Subcutaneous abdominal adipose tissue (tissue), 5 donors: ENCODE measurements around the gene TMEM235.

Experiments used
- H3K27ac ChIP-seq: one replicate; pipeline ENCODE4 v1.7.0; 2013; ENCODE audit warnings: low read depth, mild to moderate bottlenecking, inconsistent platforms, low read length, moderate library complexity
- H3K27me3 ChIP-seq, 5 donors: one replicate each; pipeline ENCODE4 v1.7.0; 2013; ENCODE audit warnings: low read length in 5 of 5, inconsistent platforms in 1 of 5; ENCODE audit not compliant: control insufficient read depth in 5 of 5, insufficient read depth in 4 of 5
- H3K36me3 ChIP-seq, 5 donors: one replicate each; pipeline ENCODE4 v1.7.0; 2013; ENCODE audit warnings: low read length in 5 of 5; ENCODE audit not compliant: control insufficient read depth in 5 of 5, insufficient read depth in 5 of 5
- H3K4me1 ChIP-seq, 5 donors: one replicate each; pipeline ENCODE4 v1.7.0; 2013; ENCODE audit warnings: low read length in 5 of 5, mild to moderate bottlenecking in 3 of 5, moderate library complexity in 1 of 5; ENCODE audit not compliant: control insufficient read depth in 5 of 5, insufficient read depth in 5 of 5
- H3K4me3 ChIP-seq, 5 donors: one replicate each; pipeline ENCODE4 v1.7.0; 2013; ENCODE audit warnings: low read length in 5 of 5, low read depth in 1 of 5
- H3K9ac ChIP-seq, 5 donors: one replicate each; pipeline ENCODE4 v1.7.0; 2013; ENCODE audit warnings: low read length in 5 of 5, mild to moderate bottlenecking in 4 of 5, moderate library complexity in 3 of 5
- H3K9me3 ChIP-seq, 5 donors: one replicate each; pipeline ENCODE4 v1.7.0; 2013; ENCODE audit warnings: low read length in 5 of 5; ENCODE audit not compliant: control insufficient read depth in 5 of 5
- donor health status: healthy.
- donor health status: healthy.
- donor health status: healthy.
- donor health status: healthy.
- donor health status: healthy.

Gene TMEM235

GRCh38 chr17:78289004-78289403, 57.6 kb downstream of the TMEM235 start:
- no peak overlapping the region for H3K27ac ChIP-seq
- no peaks in the 10 kb centered on the region for H3K9me3 ChIP-seq
- H3K4me1 ChIP-seq, result peaks cover 0 to 9% (median 5%) of the 10 kb centered on the region in 5 donors
- no peaks in the 10 kb centered on the region for H3K27me3 ChIP-seq
- H3K9ac ChIP-seq, result no peak overlapping the region
- H3K36me3 ChIP-seq, result no peaks in the 10 kb centered on the region
- no peak overlapping the region for H3K4me3 ChIP-seq

- Histone ChIP-seq H3K4me3 (no peak overlapping the region), H3K4me1 (peaks cover 0 to 9% (median 5%) of the 10 kb centered on the region in 5 donors), H3K27ac (no peak overlapping the region), H3K9me3 (no peaks in the 10 kb centered on the region), H3K36me3 (no peaks in the 10 kb centered on the region), H3K27me3 (no peaks in the 10 kb centered on the region), H3K9ac (no peak overlapping the region)
Observed at GRCh38 chr17:78289802-78290363, 58.5 kb downstream of the TMEM235 start.
